ENCODE results near the gene ZC3H18. TPM values are rescaled to one million over a fixed set of nuclear protein-coding genes. Genes with fewer than 3 reads are reported as not detected.

The ZC3H18 gene
- total and polyA plus RNA-seq, 5 donors from 2014 or later: 10.9 to 162 (median 13.6) TPM

GRCh38 chr16:88680554-88681083, 110.4 kb downstream of the ZC3H18 start:
- DNase-seq (no peak), ATAC-seq (ENCODE audit: low read depth in 2 of 2) (no peak)
- Mint-ChIP-seq H3K27me3 (no peaks in the 10 kb centered on the region), H3K27ac (peak overlapping the region in 1 of 3 donors; percentile 20), H3K4me3 (peak overlapping the region; percentile 84 to 95 (median 90)), H3K9me3 (peaks cover 0 to 1% (median 0%) of the 10 kb centered on the region in 7 donors), H3K4me1 (peaks cover 10 to 46% (median 28%) of the 10 kb centered on the region in 4 donors), H3K36me3 (peaks cover 3% of the 10 kb centered on the region)
- no peaks in the 10 kb centered on the region for H3K9me3 ChIP-seq (ENCODE audit: control insufficient read depth in 2 of 2, low read length in 2 of 2)
- no peaks in the 10 kb centered on the region for H3K27me3 ChIP-seq (ENCODE audit: control insufficient read depth, insufficient read depth, low read length)
- no peak overlapping the region for H3K4me3 ChIP-seq (ENCODE audit: low read depth, low read length)
- H3K4me1 ChIP-seq (ENCODE audit: control insufficient read depth, insufficient read depth, low read length, poor library complexity, severe bottlenecking): peaks cover 45% of the 10 kb centered on the region
- H3K36me3 ChIP-seq (ENCODE audit: control insufficient read depth, insufficient read depth, low read length): peaks cover 31% of the 10 kb centered on the region
- H3K27ac ChIP-seq (ENCODE audit: insufficient read depth, low read length, poor library complexity, severe bottlenecking): peak overlapping the region; percentile 75

GRCh38 chr16:88681084-88681680, 111.0 kb downstream of the ZC3H18 start:
- H3K4me3 Mint-ChIP-seq: peak overlapping the region; percentile 84 to 95 (median 90)
- H3K27ac ChIP-seq (ENCODE audit: insufficient read depth, low read length, poor library complexity, severe bottlenecking): peak overlapping the region; percentile 75
- ATAC-seq (ENCODE audit: low read depth in 2 of 2): peak in 1 of 2 donors; percentile 21
- H3K4me1 ChIP-seq (ENCODE audit: control insufficient read depth, insufficient read depth, low read length, poor library complexity, severe bottlenecking): peaks cover 48% of the 10 kb centered on the region
- no peak overlapping the region for H3K4me3 ChIP-seq (ENCODE audit: low read depth, low read length)
- H3K4me1 Mint-ChIP-seq: peaks cover 10 to 46% (median 28%) of the 10 kb centered on the region in 4 donors
- no peaks in the 10 kb centered on the region for H3K27me3 ChIP-seq (ENCODE audit: control insufficient read depth, insufficient read depth, low read length)
- H3K27me3 Mint-ChIP-seq: no peaks in the 10 kb centered on the region
- peak; percentile 38 to 79 (median 55) for DNase-seq
- H3K36me3 Mint-ChIP-seq: peaks cover 3% of the 10 kb centered on the region
- peaks cover 31% of the 10 kb centered on the region for H3K36me3 ChIP-seq (ENCODE audit: control insufficient read depth, insufficient read depth, low read length)
- peak overlapping the region; percentile 94 to 98 (median 95) for H3K27ac Mint-ChIP-seq
- peaks cover 0 to 1% (median 0%) of the 10 kb centered on the region in 7 donors for H3K9me3 Mint-ChIP-seq
- H3K9me3 ChIP-seq (ENCODE audit: control insufficient read depth in 2 of 2, low read length in 2 of 2): no peaks in the 10 kb centered on the region

Other genes starting within 250 kb of the ZC3H18 start
- 0.32 TPM for gene ZNF469, start 187.4 kb upstream of the ZC3H18 start, total RNA-seq
- gene ZNF469, start 187.4 kb upstream of the ZC3H18 start, polyA plus RNA-seq: under 1 TPM in 2 of 4 donors, not detected in 2; 0.01 to 0.02 TPM
- gene ZFPM1, start 117.1 kb upstream of the ZC3H18 start, total RNA-seq: 30.2 TPM
- gene ZFPM1, start 117.1 kb upstream of the ZC3H18 start, polyA plus RNA-seq: under 1 TPM; 0.07 to 0.41 (median 0.13) TPM
- gene IL17C, start 68.2 kb downstream of the ZC3H18 start, total RNA-seq: 1.2 TPM
- gene IL17C, start 68.2 kb downstream of the ZC3H18 start, polyA plus RNA-seq: not detected
- 351 TPM for gene CYBA, start 80.7 kb downstream of the ZC3H18 start, total RNA-seq
- gene CYBA, start 80.7 kb downstream of the ZC3H18 start, polyA plus RNA-seq: 100 to 1,000 TPM; 707 to 964 (median 782) TPM
- 59.7 TPM for gene MVD, start 92.7 kb downstream of the ZC3H18 start, total RNA-seq
- gene MVD, start 92.7 kb downstream of the ZC3H18 start, polyA plus RNA-seq: 10 to 100 TPM; 19.6 to 27.8 (median 21.9) TPM
- gene SNAI3, start 116.1 kb downstream of the ZC3H18 start, total RNA-seq: 10.4 TPM
- 10 to 100 TPM; 13.5 to 17.4 (median 16.5) TPM for gene SNAI3, start 116.1 kb downstream of the ZC3H18 start, polyA plus RNA-seq
- gene RNF166, start 136.0 kb downstream of the ZC3H18 start, total RNA-seq: 420 TPM
- 100 to 1,000 TPM in 1 of 4 donors, 10 to 100 TPM in 3; 63.6 to 118 (median 97.3) TPM for gene RNF166, start 136.0 kb downstream of the ZC3H18 start, polyA plus RNA-seq
- 26.0 TPM for gene CTU2, start 136.1 kb downstream of the ZC3H18 start, total RNA-seq
- 10 to 100 TPM; 11.8 to 14.0 (median 12.6) TPM for gene CTU2, start 136.1 kb downstream of the ZC3H18 start, polyA plus RNA-seq
- gene PIEZO1, start 214.8 kb downstream of the ZC3H18 start, total RNA-seq: 337 TPM
- 10 to 100 TPM; 18.1 to 23.6 (median 19.9) TPM for gene PIEZO1, start 214.8 kb downstream of the ZC3H18 start, polyA plus RNA-seq
- 4.8 TPM for gene CDT1, start 233.4 kb downstream of the ZC3H18 start, total RNA-seq
- 1 to 10 TPM in 2 of 4 donors, under 1 TPM in 2; 0.60 to 1.4 (median 1.2) TPM for gene CDT1, start 233.4 kb downstream of the ZC3H18 start, polyA plus RNA-seq
- 145 TPM for gene APRT, start 241.5 kb downstream of the ZC3H18 start, total RNA-seq
- 100 to 1,000 TPM; 370 to 489 (median 443) TPM for gene APRT, start 241.5 kb downstream of the ZC3H18 start, polyA plus RNA-seq